Gastroesophageal sphincter (tissue), 3 donors: ENCODE data around the gene TOB1.

Experiments used
- EP300 ChIP-seq: sonication (generic); formaldehyde crosslinking; IDR thresholded peaks from one replicate; pipeline ENCODE4 v1.6.1; 2017; ENCODE audit warnings: antibody characterized with exemption, mild to moderate bottlenecking
- TF ChIP-seq, protein P1 (sequence below), 4 experiments: fragments of 200-600 bp in 2 of 4; fragments of 450-650 bp in 2 of 4; sonication (generic) in 1 of 4; IDR thresholded peaks; one replicate each; pipeline ENCODE4 v1.5.1; 2017 to 2019; ENCODE audit warnings: antibody characterized with exemption in 4 of 4, mild to moderate bottlenecking in 2 of 4, moderate library complexity in 2 of 4

GRCh38 chr17:50875074-50875473, 8.9 kb upstream of the TOB1 start:
- TF ChIP-seq, protein P1, sequence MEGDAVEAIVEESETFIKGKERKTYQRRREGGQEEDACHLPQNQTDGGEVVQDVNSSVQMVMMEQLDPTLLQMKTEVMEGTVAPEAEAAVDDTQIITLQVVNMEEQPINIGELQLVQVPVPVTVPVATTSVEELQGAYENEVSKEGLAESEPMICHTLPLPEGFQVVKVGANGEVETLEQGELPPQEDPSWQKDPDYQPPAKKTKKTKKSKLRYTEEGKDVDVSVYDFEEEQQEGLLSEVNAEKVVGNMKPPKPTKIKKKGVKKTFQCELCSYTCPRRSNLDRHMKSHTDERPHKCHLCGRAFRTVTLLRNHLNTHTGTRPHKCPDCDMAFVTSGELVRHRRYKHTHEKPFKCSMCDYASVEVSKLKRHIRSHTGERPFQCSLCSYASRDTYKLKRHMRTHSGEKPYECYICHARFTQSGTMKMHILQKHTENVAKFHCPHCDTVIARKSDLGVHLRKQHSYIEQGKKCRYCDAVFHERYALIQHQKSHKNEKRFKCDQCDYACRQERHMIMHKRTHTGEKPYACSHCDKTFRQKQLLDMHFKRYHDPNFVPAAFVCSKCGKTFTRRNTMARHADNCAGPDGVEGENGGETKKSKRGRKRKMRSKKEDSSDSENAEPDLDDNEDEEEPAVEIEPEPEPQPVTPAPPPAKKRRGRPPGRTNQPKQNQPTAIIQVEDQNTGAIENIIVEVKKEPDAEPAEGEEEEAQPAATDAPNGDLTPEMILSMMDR (IDR thresholded peaks at IDR 0.05), result no peak
- TF ChIP-seq EP300, result no peak
